SU-DHL-6 (cell line): ENCODE results near the gene OXSR1.

Experiments
- H2AFZ ChIP-seq: fragments of 200-600 bp; sonication (generic); 2 replicates; pipeline ENCODE4 v1.6.1; 2014; ENCODE audit warnings: low read depth, mild to moderate bottlenecking, moderate library complexity, mixed read lengths, antibody characterized with exemption, low read length; ENCODE audit not compliant: severe bottlenecking
- H3F3A ChIP-seq: fragments of 200-600 bp; shearing (Covaris generic); 2 replicates; pipeline ENCODE4 v1.6.0; 2016; ENCODE audit warnings: antibody characterized with exemption, mild to moderate bottlenecking; ENCODE audit not compliant: insufficient read depth
- H3K27ac ChIP-seq: fragments of 200-600 bp; sonication (generic); 2 replicates; pipeline ENCODE4 v1.5.1; 2016; ENCODE audit warnings: low read depth, mild to moderate bottlenecking, low read length, moderate library complexity, mixed read lengths
- H3K27me3 ChIP-seq: fragments of 200-600 bp; sonication (generic), shearing (Covaris generic); 2 replicates; pipeline ENCODE4 v1.6.0; 2014; ENCODE audit warnings: mild to moderate bottlenecking, low read length
- H3K36me3 ChIP-seq: fragments of 200-600 bp; sonication (generic); 2 replicates; pipeline ENCODE4 v1.6.1; 2014; ENCODE audit warnings: mild to moderate bottlenecking, low read length, mixed read lengths
- H3K4me2 ChIP-seq: fragments of 300-600, 200-600 bp; shearing (Covaris generic), sonication (generic); 2 replicates; pipeline ENCODE4 v1.6.0; 2014; ENCODE audit warnings: low read length, low read depth, mild to moderate bottlenecking; ENCODE audit not compliant: poor library complexity, severe bottlenecking
- H3K4me3 ChIP-seq: fragments of 200-600 bp; sonication (generic); 2 replicates; pipeline ENCODE4 v1.5.1; 2014; ENCODE audit warnings: antibody characterized with exemption, low read length, mild to moderate bottlenecking, mixed read lengths; ENCODE audit not compliant: insufficient read depth, poor library complexity, severe bottlenecking
- H3K79me2 ChIP-seq: fragments of 200-600 bp; sonication (generic); 2 replicates; pipeline ENCODE4 v1.6.1; 2014; ENCODE audit warnings: mild to moderate bottlenecking, low read length, moderate library complexity; ENCODE audit not compliant: insufficient read depth
- H3K9ac ChIP-seq: fragments of 200-600 bp; sonication (generic); 2 replicates; pipeline ENCODE4 v1.7.0; 2014; ENCODE audit warnings: mild to moderate bottlenecking, low read length
- H3K9me2 ChIP-seq: fragments of 200-600 bp; sonication (generic); replicated peaks from 2 replicates; pipeline ENCODE4 v1.6.1; 2014; ENCODE audit warnings: low read length; ENCODE audit not compliant: insufficient read depth
- H3K9me3 ChIP-seq: fragments of 200-600 bp; sonication (generic); 2 replicates; pipeline ENCODE4 v1.6.1; 2014; ENCODE audit warnings: low read length, mixed read lengths; ENCODE audit not compliant: insufficient read depth
- H4K20me1 ChIP-seq: fragments of 200-600 bp; sonication (generic); 2 replicates; pipeline ENCODE4 v1.6.1; 2014; ENCODE audit warnings: low read depth, mild to moderate bottlenecking, antibody characterized with exemption, low read length, moderate library complexity, mixed read lengths
- EZH2phosphoT487 ChIP-seq: fragments of 200-600 bp; sonication (generic), shearing (Covaris generic); conservative IDR thresholded peaks from 2 replicates; pipeline ENCODE4 v1.6.1; 2018; ENCODE audit warnings: mild to moderate bottlenecking, antibody characterized with exemption, low read length, moderate library complexity, mixed read lengths
- TF ChIP-seq, protein P1 (sequence below): fragments of 200-600 bp; sonication (generic); IDR thresholded peaks from one replicate; pipeline ENCODE4 v1.5.1; 2017; ENCODE audit warnings: antibody characterized with exemption, mild to moderate bottlenecking, low read length, moderate library complexity; ENCODE audit not compliant: insufficient read depth, poor library complexity, severe bottlenecking

The OXSR1 gene

GRCh38 chr3:38253704-38254103 lies 88.4 kb downstream of the OXSR1 start:
- Histone ChIP-seq H2AFZ (no peak overlapping the region), H3K9me2 (no peaks in the 10 kb centered on the region), H3K27me3 (no peaks in the 10 kb centered on the region), H3K36me3 (peaks cover 20% of the 10 kb centered on the region; the same call in 1 of the 2 replicates), H3K9me3 (no peaks in the 10 kb centered on the region), H3K27ac (no peak overlapping the region), H3K4me3 (no peak overlapping the region), H3F3A (peaks cover 4% of the 10 kb centered on the region; the same call in 1 of the 2 replicates), H3K4me2 (no peak overlapping the region), H3K9ac (no peak overlapping the region), H4K20me1 (no peaks in the 10 kb centered on the region), H3K79me2 (no peaks in the 10 kb centered on the region)
- no peak for TF ChIP-seq EZH2phosphoT487

DNA sequence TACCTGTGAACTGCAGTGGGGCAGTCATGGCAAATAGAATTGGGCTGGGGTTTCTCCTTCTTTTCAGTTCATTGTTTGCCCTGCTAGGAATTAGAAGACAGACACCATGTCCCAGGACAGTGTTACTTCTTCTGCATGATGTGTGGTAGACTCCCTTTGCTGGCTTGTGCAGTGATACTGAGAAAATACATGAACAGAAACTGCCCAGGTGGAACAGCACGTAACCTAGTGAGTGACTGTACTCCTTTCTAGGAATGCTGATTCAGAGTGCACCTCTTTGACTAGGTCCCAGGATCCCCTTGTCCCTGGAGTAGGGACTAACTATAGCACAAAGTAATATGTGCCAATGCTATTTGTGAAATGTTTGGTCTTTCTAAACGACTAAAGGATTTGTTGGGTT lies 89.5 kb downstream of the OXSR1 start:
- no peak overlapping the region for H3K9ac ChIP-seq
- no peak overlapping the region for H2AFZ ChIP-seq
- no peak overlapping the region for H3K27ac ChIP-seq
- H3K4me2 ChIP-seq = no peak overlapping the region
- no peaks in the 10 kb centered on the region for H3K9me3 ChIP-seq
- peaks cover 11% of the 10 kb centered on the region; the same call in 1 of the 2 replicates for H3K36me3 ChIP-seq
- H3K27me3 ChIP-seq = no peaks in the 10 kb centered on the region
- H3F3A ChIP-seq = peaks cover 4% of the 10 kb centered on the region; the same call in 1 of the 2 replicates
- H3K9me2 ChIP-seq = no peaks in the 10 kb centered on the region
- no peaks in the 10 kb centered on the region for H3K79me2 ChIP-seq
- TF ChIP-seq EZH2phosphoT487 = no peak
- TF ChIP-seq, protein P1, sequence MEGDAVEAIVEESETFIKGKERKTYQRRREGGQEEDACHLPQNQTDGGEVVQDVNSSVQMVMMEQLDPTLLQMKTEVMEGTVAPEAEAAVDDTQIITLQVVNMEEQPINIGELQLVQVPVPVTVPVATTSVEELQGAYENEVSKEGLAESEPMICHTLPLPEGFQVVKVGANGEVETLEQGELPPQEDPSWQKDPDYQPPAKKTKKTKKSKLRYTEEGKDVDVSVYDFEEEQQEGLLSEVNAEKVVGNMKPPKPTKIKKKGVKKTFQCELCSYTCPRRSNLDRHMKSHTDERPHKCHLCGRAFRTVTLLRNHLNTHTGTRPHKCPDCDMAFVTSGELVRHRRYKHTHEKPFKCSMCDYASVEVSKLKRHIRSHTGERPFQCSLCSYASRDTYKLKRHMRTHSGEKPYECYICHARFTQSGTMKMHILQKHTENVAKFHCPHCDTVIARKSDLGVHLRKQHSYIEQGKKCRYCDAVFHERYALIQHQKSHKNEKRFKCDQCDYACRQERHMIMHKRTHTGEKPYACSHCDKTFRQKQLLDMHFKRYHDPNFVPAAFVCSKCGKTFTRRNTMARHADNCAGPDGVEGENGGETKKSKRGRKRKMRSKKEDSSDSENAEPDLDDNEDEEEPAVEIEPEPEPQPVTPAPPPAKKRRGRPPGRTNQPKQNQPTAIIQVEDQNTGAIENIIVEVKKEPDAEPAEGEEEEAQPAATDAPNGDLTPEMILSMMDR = no peak
- H4K20me1 ChIP-seq = no peaks in the 10 kb centered on the region
- no peak overlapping the region for H3K4me3 ChIP-seq

DNA sequence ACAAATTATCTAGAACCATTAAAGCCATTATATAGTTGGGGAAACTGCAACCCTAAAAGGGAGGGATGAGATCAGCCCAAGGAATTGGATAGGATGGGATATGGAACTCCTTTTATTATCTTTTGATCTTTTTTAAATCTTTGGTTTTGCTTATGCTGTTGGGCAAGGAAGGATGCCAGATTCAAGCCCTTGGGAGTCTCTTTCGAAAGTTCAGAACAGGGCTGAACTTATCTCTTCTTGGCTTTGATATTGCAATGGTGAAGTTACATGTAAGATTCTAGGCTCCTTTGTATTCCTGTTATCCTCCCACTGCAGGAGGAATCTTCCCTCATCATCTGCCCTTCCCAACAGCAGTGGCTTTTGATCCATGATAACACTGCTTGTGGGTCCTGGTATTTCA lies 90.3 kb downstream of the OXSR1 start:
- Histone ChIP-seq H3K4me2 (no peak overlapping the region), H3K27me3 (no peaks in the 10 kb centered on the region), H4K20me1 (no peaks in the 10 kb centered on the region), H3K27ac (no peak overlapping the region), H3K4me3 (no peak overlapping the region), H3F3A (peaks cover 4% of the 10 kb centered on the region; the same call in 1 of the 2 replicates), H3K9ac (no peak overlapping the region), H2AFZ (no peak overlapping the region), H3K79me2 (no peaks in the 10 kb centered on the region), H3K9me3 (no peaks in the 10 kb centered on the region), H3K9me2 (no peaks in the 10 kb centered on the region), H3K36me3 (peaks cover 10% of the 10 kb centered on the region; the same call in 1 of the 2 replicates)
- TF ChIP-seq, protein P1 = no peak
- TF ChIP-seq EZH2phosphoT487 = no peak

GRCh38 chr3:38257583-38257982 lies 92.2 kb downstream of the OXSR1 start:
- Histone ChIP-seq H3K36me3 (peaks cover 5% of the 10 kb centered on the region; the same call in 1 of the 2 replicates), H3K9me3 (no peaks in the 10 kb centered on the region), H3K27ac (no peak overlapping the region), H3F3A (peaks cover 4% of the 10 kb centered on the region; the same call in 1 of the 2 replicates), H3K79me2 (no peaks in the 10 kb centered on the region), H3K4me3 (no peak overlapping the region), H2AFZ (no peak overlapping the region), H3K27me3 (no peaks in the 10 kb centered on the region), H4K20me1 (no peaks in the 10 kb centered on the region), H3K9me2 (no peaks in the 10 kb centered on the region), H3K9ac (no peak overlapping the region), H3K4me2 (no peak overlapping the region)
- TF ChIP-seq, protein P1 = no peak
- no peak for TF ChIP-seq EZH2phosphoT487
